ENCODE data around the gene MAML2.

MAML2 gene

DNA sequence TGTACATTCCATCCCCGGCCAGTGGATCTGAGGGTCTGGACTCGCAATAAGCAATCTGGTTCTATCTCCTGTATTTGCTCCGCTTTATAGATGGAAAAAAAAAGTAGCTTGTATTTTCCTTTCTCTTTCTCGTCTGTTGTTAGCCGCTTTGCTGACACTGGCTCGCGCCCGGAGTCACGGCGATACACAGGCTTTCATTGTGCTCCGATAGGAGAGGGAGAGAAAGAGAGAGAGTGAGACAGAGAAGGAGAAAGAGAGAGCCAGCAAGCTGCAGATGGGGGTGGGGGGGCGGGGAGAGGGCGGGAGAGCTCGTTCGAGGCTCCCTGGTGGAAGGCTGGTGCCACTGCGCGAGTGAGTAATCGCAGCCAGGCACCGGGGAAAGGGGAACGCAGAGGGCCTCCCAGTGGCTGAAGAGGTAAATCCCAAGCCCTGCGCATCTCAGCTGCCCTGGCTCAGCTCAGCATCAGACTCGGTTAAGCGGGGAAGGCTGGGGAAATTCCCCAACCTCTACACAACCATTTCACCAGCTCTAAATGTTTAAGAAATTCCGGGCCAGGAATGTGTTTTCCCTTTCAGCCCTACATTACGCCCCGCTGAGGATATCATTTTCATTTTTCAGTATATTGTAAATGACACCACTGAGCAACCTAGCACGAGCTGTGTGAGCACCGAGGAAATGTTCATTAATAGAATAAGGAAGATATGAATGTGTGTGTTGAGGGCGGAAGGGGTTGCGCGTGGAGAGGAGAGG is at the start of gene MAML2:
Gene MAML2 (minus strand): TSS at position 235 of the 751 bp plus-strand sequence. CDS start 1,300 bp downstream, outside the sequence.
- DNase-seq: no peak

DNA sequence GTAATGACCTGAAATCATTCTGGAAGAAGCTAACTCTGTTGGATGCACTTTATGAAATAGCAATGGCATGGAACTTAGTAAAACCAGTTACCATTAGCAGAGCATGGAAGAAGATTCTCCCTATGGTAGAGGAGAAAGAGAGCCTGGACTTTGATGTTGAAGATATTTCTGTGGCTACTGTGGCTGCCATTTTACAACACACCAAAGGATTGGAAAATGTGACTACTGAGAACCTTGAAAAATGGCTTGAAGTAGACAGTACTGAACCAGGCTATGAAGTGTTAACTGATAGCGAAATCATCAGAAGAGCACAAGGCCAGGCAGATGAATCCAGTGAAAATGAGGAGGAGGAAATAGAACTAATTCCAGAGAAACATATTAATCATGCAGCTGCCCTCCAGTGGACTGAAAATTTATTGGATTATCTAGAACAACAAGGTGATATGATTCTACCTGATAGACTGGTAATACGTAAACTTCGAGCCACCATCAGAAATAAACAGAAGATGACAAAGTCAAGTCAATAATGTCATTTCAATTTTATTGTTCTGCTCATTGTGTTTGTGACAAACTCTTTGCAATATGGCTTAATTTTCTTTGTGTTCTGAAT is 48.8 kb upstream of the MAML2 start:
- DNase-seq: no peak

DNA sequence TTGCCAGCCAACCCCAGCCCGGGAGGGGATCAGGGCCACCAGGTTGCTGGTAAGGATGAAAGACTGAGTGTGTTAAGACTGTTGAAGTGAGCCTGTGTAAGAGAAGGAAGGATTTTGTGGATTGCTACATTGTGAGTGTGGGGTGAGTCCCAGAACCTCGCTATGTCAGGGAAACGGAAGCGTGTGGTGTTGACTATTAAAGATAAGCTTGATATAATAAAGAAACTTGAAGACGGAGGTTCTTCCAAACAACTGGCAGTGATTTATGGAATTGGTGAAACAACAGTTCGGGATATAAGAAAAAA is 47.4 kb upstream of the MAML2 start:
- DNase-seq: no peak

DNA sequence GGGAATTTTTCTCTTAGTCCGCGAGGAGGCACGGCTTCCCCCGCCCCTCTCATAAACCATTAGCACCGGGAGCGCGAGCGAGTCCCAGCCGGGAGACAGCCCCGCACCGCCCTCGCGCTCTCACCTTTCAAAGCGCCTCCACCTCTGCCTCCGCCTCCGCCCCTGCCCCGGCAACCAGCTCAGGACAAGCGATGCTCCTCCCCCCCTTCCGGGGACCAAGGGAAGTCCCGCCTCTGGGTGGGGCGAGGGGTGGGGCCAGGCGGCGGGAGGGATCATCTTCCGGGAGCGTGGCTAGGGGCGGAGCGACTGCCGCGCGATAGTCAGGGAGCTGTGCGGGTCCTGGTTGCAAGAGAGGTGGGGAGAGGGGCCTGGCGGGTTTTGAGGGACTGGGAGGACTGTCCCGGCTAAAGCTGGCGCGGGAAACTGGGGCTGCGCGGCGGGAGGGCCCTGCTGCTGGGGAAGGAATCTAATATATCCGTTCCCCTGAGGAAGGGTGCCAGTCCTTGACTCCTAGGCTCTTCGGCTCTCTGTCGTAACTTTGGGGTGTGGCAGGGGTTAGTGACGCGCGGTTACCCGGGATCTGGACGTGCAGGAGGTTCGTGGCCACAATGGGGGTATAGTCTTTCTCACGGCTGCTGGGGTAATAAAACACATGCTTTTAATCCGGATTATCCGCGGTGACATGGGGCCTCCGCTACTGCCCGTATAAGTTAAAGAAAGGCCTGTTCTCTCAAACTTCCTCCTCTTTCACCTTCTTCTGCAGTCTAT is 46.9 kb upstream of the MAML2 start, which contains the start of the genes CCDC82 and JRKL:
Gene CCDC82 (minus strand): TSS at position 193 of the 768 bp plus-strand sequence. CDS start 5,165 bp downstream, outside the sequence.
Gene JRKL (plus strand): TSS at position 294 of the 768 bp plus-strand sequence. CDS start 637 bp downstream, outside the sequence.
- DNase-seq: peak; percentile 51

DNA sequence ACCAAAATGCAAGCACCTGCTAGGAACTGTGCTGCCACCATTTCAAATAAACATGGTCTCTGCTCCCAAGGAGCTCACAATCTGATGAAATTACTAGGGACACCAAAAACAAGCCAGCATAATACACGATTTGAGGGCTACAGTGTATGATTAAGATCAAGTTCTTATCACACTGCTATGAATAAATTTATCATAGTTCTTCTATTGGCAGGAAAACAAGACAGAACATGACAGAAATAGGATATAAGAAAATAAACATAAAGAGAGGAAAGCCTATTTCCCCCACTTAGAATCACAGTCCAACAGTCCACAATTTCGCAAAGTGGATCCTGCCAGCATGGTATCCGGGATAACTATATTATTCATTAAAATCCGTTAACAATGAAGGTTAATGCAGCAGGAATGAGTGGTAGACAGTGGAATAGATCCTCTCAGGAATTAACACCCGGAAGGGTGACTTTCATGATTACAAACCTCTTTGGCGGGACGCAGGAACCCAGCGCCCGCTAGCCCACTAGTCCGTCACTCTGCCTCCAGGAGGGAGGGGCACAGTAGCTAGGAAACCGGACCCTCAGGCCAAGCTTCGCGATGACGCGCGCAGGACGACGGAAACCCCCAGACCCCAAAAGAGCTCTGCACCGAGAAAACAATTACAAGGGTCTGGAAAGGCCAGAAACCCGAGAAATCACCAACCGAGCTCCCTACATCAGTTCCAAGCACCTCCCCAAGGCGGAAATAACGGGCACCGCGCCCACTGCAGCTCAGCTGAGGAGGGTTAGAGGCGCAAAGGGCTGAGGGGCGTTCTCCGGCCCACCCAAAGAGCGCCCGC is 46.1 kb upstream of the MAML2 start:
- DNase-seq: no peak

- no peak for DNase-seq
Observed at GRCh38 chr11:96385187-96385586, 42.2 kb upstream of the MAML2 start.

- no peak for DNase-seq
Observed at GRCh38 chr11:96384156-96384555, 41.2 kb upstream of the MAML2 start.

DNA sequence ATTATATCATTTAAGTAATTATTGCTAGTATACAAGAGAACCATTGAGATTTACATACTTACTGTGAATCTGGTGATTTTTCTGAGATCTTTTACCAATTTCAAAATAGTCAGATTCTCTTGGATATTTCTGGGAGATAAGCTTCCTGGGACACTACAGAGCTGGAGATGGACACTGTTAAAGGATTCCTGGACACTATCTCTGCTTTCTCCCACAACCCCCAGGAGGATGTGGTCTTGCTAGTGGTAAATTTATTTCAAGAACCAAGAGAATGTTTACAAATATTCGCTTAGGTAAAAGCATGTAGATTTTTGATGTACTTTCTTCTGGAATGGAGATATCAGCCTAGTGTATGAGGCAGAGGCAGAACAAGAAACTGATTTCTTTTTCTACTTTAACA is 33.8 kb upstream of the MAML2 start:
- no peak for DNase-seq

- DNase-seq: no peak
Observed at GRCh38 chr11:96373826-96374225, 30.8 kb upstream of the MAML2 start.

- peak; percentile 10 for DNase-seq
Observed at GRCh38 chr11:96367342-96367741, 24.3 kb upstream of the MAML2 start.

DNA sequence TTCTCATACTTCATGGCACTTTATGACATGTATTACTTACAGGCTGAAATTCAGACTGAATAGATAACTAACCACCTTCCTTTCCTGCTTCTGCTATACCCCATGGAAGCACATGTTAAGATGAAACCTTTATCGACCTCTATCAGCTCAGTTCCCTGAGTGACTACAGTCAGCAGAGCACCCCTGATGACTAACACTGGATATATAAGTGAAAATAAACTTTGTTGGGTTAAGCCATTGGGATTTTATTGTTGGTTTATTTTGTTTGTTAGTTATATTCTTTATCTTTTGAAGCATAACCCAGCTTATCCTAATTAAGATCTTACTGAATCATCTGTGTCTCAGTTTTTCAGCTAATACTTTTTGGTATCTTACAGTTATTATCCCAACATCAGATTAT is 23.0 kb upstream of the MAML2 start:
- DNase-seq: no peak

- no peak for DNase-seq
Observed at GRCh38 chr11:96365493-96365892, 22.5 kb upstream of the MAML2 start.

DNA sequence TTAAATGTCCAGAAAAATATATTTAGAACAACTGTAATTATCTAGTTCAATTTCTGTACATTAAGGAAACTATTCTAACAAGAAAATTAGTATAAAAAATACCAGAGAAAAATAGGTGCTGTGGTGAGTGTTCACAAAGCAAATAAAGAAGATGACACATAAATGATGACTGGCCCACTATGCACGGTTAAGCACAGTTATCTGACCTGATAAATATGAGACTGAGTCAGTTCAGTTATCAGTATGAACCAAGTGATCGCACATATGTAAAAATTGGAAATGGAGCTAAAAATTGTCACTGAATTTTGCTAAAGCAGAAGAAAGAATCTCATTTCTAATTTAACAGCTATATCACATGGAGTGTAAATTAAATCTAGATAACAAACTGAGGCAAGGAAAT is 18.8 kb upstream of the MAML2 start:
- DNase-seq: no peak

DNA sequence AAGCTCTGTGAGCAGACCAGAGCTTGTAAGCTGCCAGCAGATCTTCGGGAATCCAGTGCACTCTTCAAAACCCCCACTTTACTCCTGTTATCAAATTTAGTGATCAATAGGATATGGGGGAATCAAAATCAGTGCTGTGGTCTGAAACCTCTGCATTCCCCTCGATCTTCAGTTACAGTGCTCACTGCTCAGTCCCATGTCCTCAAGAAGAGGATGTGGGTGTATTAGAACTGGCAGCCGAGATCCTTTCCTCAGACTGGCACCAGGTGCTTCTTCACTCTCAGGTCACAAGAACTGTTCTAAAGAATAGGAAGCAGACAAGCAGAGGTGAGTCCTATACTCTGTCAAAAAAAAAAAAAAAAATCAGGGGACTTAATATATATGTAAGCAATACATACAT is 15.3 kb upstream of the MAML2 start:
- DNase-seq: no peak

GRCh38 chr11:96357794-96358193 is 14.8 kb upstream of the MAML2 start:
- DNase-seq: no peak

DNA sequence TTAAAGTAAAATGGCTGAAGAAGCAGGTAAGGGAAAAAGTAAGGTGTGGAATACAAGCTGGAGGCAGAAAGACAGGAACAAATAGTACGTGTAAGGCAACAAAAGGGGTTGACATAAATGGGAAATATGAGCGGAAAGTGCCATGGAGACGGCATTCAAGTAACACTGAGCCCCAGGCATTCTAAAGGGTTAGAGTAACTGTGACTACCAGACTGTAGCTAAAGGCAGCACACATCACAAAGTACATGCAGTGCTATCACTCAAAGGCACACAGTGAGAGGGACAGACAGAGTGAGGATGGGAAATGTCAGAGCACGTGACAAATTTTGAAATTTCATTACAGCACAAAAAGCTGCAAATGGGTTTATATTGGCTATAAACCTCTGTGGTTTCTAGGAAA is 13.9 kb upstream of the MAML2 start:
- DNase-seq: no peak

- DNase-seq: no peak
Observed at GRCh38 chr11:96342014-96342960, 708 bp downstream of the MAML2 start.

DNA sequence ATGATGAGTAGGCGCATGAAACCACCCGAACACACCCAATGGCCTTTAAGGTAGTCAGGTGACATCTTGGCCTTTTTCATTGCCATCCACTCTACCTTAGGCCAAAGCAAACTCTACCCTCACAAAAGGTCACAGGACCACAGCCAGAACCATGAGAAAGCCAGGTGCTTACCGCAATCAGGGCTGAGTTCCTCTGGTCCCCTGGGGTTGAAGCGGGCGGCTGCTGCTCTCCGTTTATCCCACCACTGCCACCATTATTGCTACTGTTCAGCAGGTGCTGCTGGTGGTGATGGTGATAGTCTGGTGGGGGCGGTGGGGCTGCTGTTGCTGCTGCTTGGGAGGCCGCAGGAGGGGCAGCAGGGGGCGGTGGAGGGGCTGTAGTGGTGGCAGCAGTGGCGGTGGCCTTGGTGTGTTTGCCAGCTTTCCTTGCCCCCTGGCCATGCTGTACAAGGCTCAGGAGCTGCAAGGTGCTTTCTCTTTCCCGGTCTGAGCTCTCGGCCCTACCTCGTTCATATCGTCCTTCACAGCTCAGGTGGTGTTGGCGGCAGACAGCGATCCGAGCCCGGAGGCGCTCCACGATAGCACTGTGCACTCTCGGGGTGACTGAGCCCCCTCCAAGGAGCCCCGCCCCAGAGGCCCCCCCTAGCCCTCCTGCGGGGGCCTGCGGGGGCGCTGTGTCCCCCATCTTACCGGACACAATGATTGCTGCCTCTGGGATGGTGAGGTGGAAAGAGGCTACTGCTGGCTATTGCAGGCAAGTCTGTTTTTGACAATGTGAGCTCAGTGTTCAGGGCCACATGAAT is 1.6 kb downstream of the MAML2 start:
- no peak for DNase-seq

DNA sequence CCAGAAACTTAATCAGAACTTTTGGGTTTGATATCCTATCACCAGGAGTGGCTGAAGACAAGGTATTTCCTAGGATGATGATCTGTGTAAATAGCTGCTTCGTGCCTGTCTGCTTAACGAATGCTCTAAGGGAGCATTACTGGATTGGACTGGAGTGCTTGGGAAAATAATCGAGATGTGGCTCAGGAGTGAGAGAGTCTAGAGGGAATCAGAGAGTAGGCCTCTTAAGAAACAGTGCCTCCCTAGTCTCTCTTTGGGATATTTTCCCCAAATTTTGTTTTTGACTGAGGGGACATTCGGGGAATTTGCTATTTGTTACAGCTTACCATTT is 2.5 kb downstream of the MAML2 start:
- DNase-seq: no peak

- no peak for DNase-seq
Observed at GRCh38 chr11:96339706-96340554, 3.1 kb downstream of the MAML2 start.
